Retina (tissue), 1 donor: ENCODE data around the gene CRIM1.

Source experiments
- DNase-seq: peaks from one replicate; pipeline ENCODE4 v3.0.0-alpha.2; 2016

Gene CRIM1

GRCh38 chr2:36433311-36434217, 78.0 kb downstream of the CRIM1 start:
- DNase-seq = no peak

DNA sequence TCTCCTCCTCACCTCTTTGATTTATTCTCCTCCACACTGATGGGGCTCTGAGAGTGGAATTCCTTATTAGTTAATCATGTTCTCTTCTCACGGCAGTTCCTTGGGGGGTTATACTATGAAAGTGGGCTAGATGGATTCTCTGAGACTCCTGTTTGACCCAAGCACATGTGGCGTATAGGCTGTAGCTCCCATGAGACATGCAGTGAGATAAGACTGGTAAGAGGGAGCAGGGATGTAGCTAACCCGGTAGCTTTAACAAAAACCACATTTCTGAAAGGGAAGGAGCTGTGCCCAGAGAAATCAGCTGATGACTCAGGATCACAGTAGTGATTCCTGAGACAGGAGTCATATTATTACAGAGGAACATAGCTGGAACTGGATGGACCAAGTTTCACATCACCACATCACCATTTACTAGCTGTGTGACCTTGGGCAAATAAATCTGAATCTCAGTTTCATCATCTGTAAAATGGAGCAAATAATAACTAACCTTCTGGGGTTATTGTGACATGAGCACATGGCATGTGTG, 82.9 kb downstream of the CRIM1 start:
- DNase-seq = no peak

- no peak for DNase-seq
These were observed 83.5 kb downstream of the CRIM1 start for GRCh38 chr2:36439084-36439483.

DNA sequence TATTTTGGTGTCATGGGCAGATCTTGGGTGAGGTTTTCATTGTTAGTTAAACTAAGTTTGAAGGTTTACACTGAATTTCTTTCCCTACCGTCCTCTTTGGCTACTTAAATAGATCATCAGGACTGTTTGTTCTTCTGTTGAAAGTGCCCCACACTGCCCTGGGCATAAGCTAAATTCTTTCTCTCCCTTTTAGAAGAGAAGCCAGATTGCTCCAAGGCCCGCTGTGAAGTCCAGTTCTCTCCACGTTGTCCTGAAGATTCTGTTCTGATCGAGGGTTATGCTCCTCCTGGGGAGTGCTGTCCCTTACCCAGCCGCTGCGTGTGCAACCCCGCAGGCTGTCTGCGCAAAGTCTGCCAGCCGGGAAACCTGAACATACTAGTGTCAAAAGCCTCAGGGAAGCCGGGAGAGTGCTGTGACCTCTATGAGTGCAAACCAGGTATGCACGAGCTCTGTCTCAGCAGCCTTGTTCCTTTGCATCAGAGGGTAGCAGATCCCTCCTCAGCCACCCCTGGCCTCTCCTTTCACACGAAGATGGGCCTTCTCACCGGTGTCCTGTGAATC, 85.6 kb downstream of the CRIM1 start:
- DNase-seq = no peak

DNA sequence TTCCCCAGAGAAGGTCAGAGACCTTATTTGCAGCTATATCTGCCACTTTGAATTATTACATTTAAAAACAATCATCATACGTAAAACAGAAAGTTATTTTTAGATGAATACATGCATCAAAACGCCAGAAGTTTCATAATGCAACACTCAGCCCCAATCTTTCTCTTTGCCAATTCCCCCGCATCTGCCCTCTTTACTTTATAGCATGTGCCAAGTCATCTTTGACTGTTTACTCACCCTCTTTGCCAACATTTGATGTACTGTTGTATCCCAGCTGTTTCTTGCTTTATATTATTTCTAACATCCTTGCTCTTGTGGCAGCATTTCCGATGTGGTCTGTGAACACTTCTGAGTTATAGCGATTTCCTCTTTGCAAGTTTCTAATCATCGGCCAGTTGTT, 86.2 kb downstream of the CRIM1 start:
- DNase-seq = no peak

GRCh38 chr2:36444216-36444936, 88.8 kb downstream of the CRIM1 start:
- no peak for DNase-seq

- peak; percentile 35 for DNase-seq
These were observed 89.7 kb downstream of the CRIM1 start for GRCh38 chr2:36445185-36445866.

DNA sequence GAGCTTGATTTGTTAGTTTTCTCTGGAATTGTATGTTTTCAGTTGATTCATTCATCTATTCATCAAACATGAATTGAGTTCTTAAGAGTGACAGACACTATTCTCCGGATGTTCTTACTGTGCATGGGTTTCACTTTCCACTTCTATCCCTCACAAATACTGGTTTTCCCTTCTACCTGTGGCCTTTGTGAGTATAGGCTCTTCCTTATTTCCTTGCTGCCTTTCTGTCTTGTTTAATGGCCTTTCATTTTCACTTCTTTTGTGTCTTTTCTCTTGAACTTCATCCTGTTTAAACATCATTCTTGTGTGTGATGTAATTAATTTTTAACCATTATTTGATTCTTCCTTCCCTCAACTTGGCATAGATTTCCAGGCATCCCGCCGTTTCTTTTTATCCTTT, 90.7 kb downstream of the CRIM1 start:
- DNase-seq = no peak

- DNase-seq = no peak
These were observed 93.6 kb downstream of the CRIM1 start for GRCh38 chr2:36449213-36449612.

DNA sequence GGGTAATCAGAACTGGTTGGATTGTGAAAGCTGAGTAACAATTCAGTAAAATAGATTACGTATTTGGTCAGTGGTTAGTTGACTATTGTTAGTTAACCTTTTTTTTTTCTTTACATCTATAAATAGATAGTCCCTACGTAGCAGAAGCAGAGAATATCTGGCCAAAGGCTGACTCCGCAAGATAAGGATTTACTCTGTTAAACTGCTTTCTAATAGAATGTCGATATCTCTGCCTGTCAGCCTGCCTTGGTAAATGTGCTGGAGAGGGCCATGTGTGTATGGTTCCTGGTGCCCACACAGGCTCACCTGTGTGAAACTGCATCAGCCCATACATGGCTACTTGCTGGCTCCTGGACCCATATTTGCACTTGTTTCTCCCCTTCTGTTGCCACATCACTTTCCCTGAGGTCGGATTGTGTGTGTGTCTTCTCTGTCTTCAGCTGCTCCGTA, 94.4 kb downstream of the CRIM1 start:
- DNase-seq = no peak

DNA sequence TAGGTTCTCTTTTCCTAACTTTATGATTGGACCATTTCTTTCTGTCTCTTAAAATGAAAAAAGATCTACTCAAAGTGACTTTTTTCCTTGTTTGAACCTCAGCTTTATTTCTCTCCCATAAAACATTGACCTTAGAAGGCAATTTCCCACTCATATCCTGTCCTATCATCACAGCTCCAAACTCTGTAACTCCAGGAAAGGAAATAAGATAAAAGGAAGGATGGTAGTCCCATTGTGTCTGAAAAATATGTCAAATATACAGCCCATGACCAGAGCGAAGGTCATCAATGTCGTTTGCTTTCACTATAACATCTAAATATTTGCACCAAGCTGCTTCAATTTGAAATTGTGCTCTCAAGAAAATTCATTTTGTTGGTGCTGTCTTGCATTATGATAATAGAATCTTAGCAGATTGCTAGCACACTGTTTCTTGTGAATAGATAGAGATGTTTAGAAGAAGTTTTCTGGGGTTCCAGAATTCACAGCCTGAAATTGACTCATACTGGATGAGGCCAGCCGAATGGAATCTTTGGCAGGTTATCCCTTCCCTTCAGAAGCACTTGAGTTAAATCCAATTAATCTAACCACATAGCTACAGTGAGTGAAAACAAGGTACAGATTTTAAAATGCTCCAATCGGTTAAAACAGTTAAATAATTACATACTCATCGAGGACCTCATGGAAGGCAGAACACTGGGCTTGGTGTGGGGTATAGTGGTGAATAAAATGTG, 95.1 kb downstream of the CRIM1 start:
- no peak for DNase-seq

GRCh38 chr2:36451512-36451911, 95.9 kb downstream of the CRIM1 start:
- no peak for DNase-seq

- no peak for DNase-seq
These were observed 96.7 kb downstream of the CRIM1 start for GRCh38 chr2:36452260-36452659.

DNA sequence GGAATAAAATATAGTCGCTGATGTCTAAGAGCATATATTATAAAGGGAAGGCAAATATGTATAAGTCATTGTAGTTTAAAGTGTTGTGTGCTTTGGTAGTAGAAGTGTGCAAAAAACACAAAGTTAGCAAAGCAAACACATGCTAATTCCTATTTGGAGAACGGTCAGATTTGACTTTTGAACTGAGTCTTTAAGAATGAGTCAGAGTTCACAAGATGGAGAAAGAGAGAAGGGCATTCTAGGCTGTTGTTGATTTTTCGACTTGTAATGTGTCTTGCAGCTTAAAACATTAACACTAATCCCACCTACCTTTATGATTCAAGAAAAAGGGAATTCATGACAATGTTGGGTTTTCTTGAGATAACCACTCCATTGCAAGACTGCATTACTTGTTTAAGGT, 98.1 kb downstream of the CRIM1 start:
- no peak for DNase-seq

GRCh38 chr2:36455011-36455410, 99.4 kb downstream of the CRIM1 start:
- DNase-seq = no peak

DNA sequence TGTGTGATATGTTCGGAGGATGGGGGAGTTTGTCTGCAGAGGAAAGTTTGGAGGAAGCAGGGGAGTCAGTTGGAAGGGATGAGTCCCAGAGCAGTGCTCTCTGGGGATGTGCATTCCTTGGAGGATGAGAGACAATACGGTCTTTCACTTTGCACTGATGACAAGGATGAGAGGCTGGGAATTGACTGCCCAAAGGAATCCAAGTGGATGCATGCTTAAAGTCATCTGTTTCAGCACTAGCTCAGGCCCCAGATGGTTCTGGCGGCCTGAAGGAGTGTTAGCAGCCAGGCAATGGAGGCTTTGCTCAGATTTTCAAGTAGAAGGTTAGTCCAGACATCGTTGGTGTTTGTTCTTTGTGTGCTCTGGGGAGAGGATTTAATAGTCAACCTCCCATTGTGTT, 100.2 kb downstream of the CRIM1 start:
- DNase-seq = no peak

DNA sequence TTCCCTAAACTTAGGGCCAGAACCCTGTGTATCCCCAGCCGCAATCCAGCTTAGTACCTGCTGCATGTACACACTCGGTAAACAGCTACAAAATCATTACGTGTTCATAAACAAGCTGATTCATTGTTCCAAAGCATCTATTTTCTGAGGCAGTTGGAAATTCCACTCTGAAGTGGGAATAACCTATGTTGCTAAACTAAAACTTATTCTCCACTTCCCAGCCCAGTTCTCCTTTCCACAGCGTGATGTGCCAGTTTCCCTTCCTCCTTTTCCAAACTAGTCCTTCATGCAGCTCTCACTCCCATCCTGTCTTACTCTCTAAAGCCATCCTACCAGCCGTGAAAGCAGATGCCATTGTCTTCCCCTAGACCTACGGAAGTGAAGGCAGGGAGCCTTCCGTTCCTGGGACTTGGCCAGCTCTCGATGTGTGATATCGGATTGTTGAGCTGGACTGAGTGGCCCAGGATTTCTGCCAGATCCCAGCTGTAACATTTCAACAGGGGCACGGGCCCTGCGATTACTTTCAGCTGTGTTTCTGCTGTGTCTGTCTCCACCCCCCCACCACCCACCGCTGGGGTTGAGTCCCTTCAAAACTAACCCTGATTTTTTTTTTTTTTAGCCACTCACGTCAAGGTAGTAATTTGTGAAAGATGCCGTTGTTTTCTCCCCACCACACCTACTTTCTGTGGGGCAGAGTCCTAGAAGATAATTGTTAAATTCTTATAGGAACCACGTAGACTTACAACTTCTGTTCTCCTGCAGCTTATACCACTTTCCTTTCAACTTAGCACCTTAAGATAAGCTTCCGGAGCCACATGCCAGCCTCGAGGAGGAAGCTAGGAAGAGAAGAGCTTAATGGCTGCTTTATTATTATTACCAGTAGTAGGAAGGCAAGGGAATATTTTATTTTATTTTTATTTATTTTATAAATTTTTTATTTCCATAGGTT, 100.9 kb downstream of the CRIM1 start:
- no peak for DNase-seq

GRCh38 chr2:36458106-36458505, 102.5 kb downstream of the CRIM1 start:
- DNase-seq = no peak

DNA sequence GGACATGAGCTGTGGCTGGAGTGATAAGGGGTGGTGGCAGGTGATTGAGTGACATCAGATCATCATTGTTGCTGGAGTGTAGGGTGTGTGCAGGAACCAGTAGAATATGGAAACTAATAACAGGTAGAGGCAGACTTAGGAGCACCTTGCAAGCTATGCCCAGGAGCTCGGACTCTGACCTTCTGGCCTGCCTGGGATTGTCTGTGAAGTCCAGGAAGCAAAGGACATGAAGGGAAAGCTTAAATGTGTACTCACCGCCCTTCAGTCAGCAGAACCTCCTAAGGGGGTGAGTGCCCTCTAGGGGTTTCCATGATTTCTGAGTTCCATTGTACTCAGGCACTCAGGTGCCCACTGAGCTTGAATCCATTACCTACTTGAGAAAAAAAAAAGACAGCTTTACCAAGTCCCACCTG, 104.2 kb downstream of the CRIM1 start:
- no peak for DNase-seq

GRCh38 chr2:36461039-36461681, 105.6 kb downstream of the CRIM1 start:
- DNase-seq = no peak
